HepG2 (cell line): ENCODE results near the gene MFSD12. TPM values are rescaled to one million over a fixed set of nuclear protein-coding genes. Genes with fewer than 3 reads are reported as not detected.

Experiments used
- GPN1 ChIP-seq: sonication (generic); formaldehyde crosslinking; IDR thresholded peaks from 2 replicates; pipeline ENCODE4 v1.5.1; 2020; ENCODE audit warnings: missing genetic modification reagents, borderline replicate concordance
- MEIS2 ChIP-seq: sonication (generic); formaldehyde crosslinking; IDR thresholded peaks from 2 replicates; pipeline ENCODE4 v1.9.0; 2021; ENCODE audit warnings: mild to moderate bottlenecking, missing genetic modification reagents
- PRMT3 ChIP-seq: sonication (generic); formaldehyde crosslinking; IDR thresholded peaks from 2 replicates; pipeline ENCODE4 v1.8.1; 2022; ENCODE audit warnings: low read depth, mild to moderate bottlenecking, moderate library complexity, missing genetic modification reagents, borderline replicate concordance
- SNAPC2 ChIP-seq: sonication (generic); formaldehyde crosslinking; IDR thresholded peaks from 2 replicates; pipeline ENCODE4 v1.8.1; 2022; ENCODE audit warnings: mild to moderate bottlenecking, missing genetic modification reagents
- TCF7L2 ChIP-seq: IDR thresholded peaks from 2 replicates; pipeline ENCODE4 v1.6.1; 2011; ENCODE audit warnings: mild to moderate bottlenecking, low read depth, low read length, moderate library complexity
- TEAD3 ChIP-seq: optimal IDR thresholded peaks from 2 replicates; pipeline ENCODE3; 2016; ENCODE audit warnings: borderline replicate concordance
- ZNF337 ChIP-seq: sonication (generic); formaldehyde crosslinking; IDR thresholded peaks from 2 replicates; pipeline ENCODE4 v1.5.1; 2020; ENCODE audit warnings: missing genetic modification reagents, low read depth, mild to moderate bottlenecking, borderline replicate concordance
- ZNF484 ChIP-seq: sonication (generic); formaldehyde crosslinking; IDR thresholded peaks from 2 replicates; pipeline ENCODE4 v1.5.1; 2020; ENCODE audit warnings: mild to moderate bottlenecking, low read depth, missing genetic modification reagents, borderline replicate concordance
- ZNF557 ChIP-seq: sonication (generic); formaldehyde crosslinking; IDR thresholded peaks from 2 replicates; pipeline ENCODE4 v1.4.0; 2020; ENCODE audit warnings: missing genetic modification reagents
- ZNF563 ChIP-seq: sonication (generic); formaldehyde crosslinking; IDR thresholded peaks from 2 replicates; pipeline ENCODE4 v1.8.0; 2022; ENCODE audit warnings: mild to moderate bottlenecking, moderate library complexity, missing genetic modification reagents
- ZNF567 ChIP-seq: sonication (generic); formaldehyde crosslinking; IDR thresholded peaks from 2 replicates; pipeline ENCODE4 v1.8.1; 2023; ENCODE audit warnings: mild to moderate bottlenecking, missing genetic modification reagents, borderline replicate concordance
- ZNF788 ChIP-seq: sonication (generic); formaldehyde crosslinking; IDR thresholded peaks from 2 replicates; pipeline ENCODE4 v1.5.0; 2020; ENCODE audit warnings: mild to moderate bottlenecking, missing genetic modification reagents, borderline replicate concordance
- polyA plus RNA-seq, 8 experiments: library from polyadenylated mRNA; depleted of rRNA in 3 of 8; stranded (reverse) in 7 of 8; unstranded in 1 of 8; fragments of >200 nt; fragmentation: Illumina TruSeq in 4 of 8; extraction: Trizol in 4 of 8; gene quantifications; 2 replicates each; pipeline versions ENCODE4 v1.2.1 to v1.2.3, GENCODE V29; 2011 to 2016; ENCODE audit warnings: low read depth in 4 of 8, missing spikeins in 1 of 8, mixed read lengths in 1 of 8; ENCODE audit not compliant: insufficient read depth in 1 of 8
- total RNA-seq, 5 experiments: library from RNA; depleted of rRNA; stranded (reverse); fragments of >200 nt; fragmentation: Illumina TruSeq; extraction: Trizol; gene quantifications; 2 replicates each; pipeline ENCODE4 v1.2.3, GENCODE V29; 2016; ENCODE audit warnings: low read depth in 1 of 5
- TF ChIP-seq, protein P1 (sequence below): sonication (generic); formaldehyde crosslinking; IDR thresholded peaks from 2 replicates; pipeline ENCODE4 v1.5.0; 2020; ENCODE audit warnings: mild to moderate bottlenecking, missing genetic modification reagents, borderline replicate concordance
- TF ChIP-seq, protein P2 (sequence below): sonication (generic); formaldehyde crosslinking; IDR thresholded peaks from 2 replicates; pipeline ENCODE4 v1.4.0; 2020; ENCODE audit warnings: missing genetic modification reagents
- TF ChIP-seq, protein P3 (sequence below): sonication (generic); formaldehyde crosslinking; conservative IDR thresholded peaks from 2 replicates; pipeline ENCODE4 v1.8.1; 2023; ENCODE audit warnings: missing genetic modification reagents
- TF ChIP-seq, protein P4 (sequence below): sonication (generic); formaldehyde crosslinking; IDR thresholded peaks from 2 replicates; pipeline ENCODE4 v1.8.0; 2022; ENCODE audit warnings: missing genetic modification reagents, mild to moderate bottlenecking, borderline replicate concordance

MFSD12 gene
- total and polyA plus RNA-seq, 2 of the 13 experiments (the other 11 are each of a cell fraction or from before 2014, with no cell fraction given) = 27.2 to 29.1 TPM

DNA sequence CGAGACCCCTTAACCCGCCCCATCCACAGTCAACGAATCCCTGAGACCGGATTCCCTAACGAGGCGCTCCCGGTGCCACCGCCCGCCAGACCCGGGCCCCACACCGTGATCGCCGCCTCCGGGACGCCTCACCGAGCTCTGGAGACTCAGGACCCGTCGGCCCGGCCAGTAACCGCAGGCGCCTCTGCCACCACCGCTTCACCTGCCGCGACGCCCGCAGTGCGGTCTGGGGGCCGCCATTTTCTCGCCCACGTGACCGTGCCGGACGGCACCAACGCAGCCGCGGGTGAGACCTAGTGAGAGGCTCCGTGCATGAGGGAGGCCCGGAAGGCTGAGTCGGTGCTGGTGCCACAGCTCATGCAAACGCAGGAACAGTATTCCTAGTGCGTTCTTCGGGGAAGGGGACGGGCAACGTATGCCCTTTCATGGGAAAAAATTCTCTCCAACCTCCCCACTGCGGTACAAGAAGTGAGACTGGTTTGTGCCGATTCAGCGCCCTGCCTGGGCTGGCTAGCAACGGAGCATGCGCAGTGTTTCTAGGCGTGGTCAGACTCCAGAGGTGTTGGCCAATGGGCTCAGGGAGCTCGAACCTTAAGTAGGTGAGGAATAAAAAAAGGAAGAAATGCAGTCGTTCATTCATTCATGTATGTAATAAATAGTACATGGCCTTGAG lies 56.8 kb downstream of the MFSD12 start, which contains the start of gene DOHH (continued):
- TF ChIP-seq TEAD3 (peak; percentile 75), TCF7L2 (no peak), ZNF557 (CRISPR knock-in tag) (no peak), ZNF337 (CRISPR knock-in tag) (no peak), ZNF788 (CRISPR knock-in tag) (peak; percentile 95), ZNF567 (CRISPR knock-in tag) (0 out of 2 replicates have a peak, but pooled peaks have one; percentile 17), GPN1 (peak; percentile 60; the same call in 1 of the 2 replicates), PRMT3 (CRISPR knock-in tag) (no peak), MEIS2 (CRISPR knock-in tag) (0 out of 2 replicates have a peak, but pooled peaks have one; percentile 45), ZNF563 (peak; percentile 63; the same call in 1 of the 2 replicates), ZNF484 (CRISPR knock-in tag) (no peak), SNAPC2 (CRISPR knock-in tag) (no peak)
- TF ChIP-seq, protein P1, sequence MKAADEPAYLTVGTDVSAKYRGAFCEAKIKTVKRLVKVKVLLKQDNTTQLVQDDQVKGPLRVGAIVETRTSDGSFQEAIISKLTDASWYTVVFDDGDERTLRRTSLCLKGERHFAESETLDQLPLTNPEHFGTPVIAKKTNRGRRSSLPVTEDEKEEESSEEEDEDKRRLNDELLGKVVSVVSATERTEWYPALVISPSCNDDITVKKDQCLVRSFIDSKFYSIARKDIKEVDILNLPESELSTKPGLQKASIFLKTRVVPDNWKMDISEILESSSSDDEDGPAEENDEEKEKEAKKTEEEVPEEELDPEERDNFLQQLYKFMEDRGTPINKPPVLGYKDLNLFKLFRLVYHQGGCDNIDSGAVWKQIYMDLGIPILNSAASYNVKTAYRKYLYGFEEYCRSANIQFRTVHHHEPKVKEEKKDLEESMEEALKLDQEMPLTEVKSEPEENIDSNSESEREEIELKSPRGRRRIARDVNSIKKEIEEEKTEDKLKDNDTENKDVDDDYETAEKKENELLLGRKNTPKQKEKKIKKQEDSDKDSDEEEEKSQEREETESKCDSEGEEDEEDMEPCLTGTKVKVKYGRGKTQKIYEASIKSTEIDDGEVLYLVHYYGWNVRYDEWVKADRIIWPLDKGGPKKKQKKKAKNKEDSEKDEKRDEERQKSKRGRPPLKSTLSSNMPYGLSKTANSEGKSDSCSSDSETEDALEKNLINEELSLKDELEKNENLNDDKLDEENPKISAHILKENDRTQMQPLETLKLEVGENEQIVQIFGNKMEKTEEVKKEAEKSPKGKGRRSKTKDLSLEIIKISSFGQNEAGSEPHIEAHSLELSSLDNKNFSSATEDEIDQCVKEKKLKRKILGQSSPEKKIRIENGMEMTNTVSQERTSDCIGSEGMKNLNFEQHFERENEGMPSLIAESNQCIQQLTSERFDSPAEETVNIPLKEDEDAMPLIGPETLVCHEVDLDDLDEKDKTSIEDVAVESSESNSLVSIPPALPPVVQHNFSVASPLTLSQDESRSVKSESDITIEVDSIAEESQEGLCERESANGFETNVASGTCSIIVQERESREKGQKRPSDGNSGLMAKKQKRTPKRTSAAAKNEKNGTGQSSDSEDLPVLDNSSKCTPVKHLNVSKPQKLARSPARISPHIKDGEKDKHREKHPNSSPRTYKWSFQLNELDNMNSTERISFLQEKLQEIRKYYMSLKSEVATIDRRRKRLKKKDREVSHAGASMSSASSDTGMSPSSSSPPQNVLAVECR (CRISPR knock-in tag) = peak; percentile 92
- TF ChIP-seq, protein P2, sequence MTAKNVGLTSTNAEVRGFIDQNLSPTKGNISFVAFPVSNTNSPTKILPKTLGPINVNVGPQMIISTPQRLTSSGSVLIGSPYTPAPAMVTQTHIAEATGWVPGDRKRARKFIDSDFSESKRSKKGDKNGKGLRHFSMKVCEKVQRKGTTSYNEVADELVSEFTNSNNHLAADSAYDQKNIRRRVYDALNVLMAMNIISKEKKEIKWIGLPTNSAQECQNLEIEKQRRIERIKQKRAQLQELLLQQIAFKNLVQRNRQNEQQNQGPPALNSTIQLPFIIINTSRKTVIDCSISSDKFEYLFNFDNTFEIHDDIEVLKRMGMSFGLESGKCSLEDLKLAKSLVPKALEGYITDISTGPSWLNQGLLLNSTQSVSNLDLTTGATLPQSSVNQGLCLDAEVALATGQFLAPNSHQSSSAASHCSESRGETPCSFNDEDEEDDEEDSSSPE = peak; percentile 76
- TF ChIP-seq, protein P3, sequence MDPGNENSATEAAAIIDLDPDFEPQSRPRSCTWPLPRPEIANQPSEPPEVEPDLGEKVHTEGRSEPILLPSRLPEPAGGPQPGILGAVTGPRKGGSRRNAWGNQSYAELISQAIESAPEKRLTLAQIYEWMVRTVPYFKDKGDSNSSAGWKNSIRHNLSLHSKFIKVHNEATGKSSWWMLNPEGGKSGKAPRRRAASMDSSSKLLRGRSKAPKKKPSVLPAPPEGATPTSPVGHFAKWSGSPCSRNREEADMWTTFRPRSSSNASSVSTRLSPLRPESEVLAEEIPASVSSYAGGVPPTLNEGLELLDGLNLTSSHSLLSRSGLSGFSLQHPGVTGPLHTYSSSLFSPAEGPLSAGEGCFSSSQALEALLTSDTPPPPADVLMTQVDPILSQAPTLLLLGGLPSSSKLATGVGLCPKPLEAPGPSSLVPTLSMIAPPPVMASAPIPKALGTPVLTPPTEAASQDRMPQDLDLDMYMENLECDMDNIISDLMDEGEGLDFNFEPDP (CRISPR knock-in tag) = no peak
- TF ChIP-seq, protein P4, sequence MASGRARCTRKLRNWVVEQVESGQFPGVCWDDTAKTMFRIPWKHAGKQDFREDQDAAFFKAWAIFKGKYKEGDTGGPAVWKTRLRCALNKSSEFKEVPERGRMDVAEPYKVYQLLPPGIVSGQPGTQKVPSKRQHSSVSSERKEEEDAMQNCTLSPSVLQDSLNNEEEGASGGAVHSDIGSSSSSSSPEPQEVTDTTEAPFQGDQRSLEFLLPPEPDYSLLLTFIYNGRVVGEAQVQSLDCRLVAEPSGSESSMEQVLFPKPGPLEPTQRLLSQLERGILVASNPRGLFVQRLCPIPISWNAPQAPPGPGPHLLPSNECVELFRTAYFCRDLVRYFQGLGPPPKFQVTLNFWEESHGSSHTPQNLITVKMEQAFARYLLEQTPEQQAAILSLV (CRISPR knock-in tag) = peak; percentile 92; the same call in 1 of the 2 replicates
